Right ventricle myocardium superior (tissue), 1 donor: ENCODE data around the gene TSKU. TPM values are rescaled to one million over a fixed set of nuclear protein-coding genes. Genes with fewer than 3 reads are reported as not detected.
A peak's percentile ranks its signal among the peaks of the same experiment; 100 is the strongest.
"Not testable (repeated sequence)": the region's sequence is repeated elsewhere in the genome, so short reads cannot be mapped to it uniquely, and the experiment has no call there.

Experiments
- ATAC-seq: fragments of 200-7000 bp; cut with Tn5 transposase; one replicate; pipeline ENCODE4 v1.9.1; 2020; ENCODE audit warnings: mild to moderate bottlenecking; ENCODE audit not compliant: poor library complexity
- DNase-seq: peaks from one replicate; pipeline ENCODE4 v3.0.0-alpha.2; 2020
- intact Hi-C: fragments of 100-400 bp; cut with DNase I; formaldehyde crosslinking; loops from one replicate; pipeline ENCODE4 v1.11.2; 2022
- long read RNA-seq: library from polyadenylated mRNA; unstranded; transcript quantifications from one replicate; pipeline ENCODE4 v2.0.0, GENCODE V29; 2021
- total RNA-seq: library from RNA; stranded (reverse); fragmentation: NEBNext Ultra II Directional; extraction: Animal tissue kit (Norgen Biotek cat#: 25700); gene quantifications from one replicate; pipeline ENCODE4 v1.2.1, GENCODE V29; 2021
- donor health status: DM: no; HTN: yes; CAD: no; lungs with severe emphysema.

TSKU gene, protein sequence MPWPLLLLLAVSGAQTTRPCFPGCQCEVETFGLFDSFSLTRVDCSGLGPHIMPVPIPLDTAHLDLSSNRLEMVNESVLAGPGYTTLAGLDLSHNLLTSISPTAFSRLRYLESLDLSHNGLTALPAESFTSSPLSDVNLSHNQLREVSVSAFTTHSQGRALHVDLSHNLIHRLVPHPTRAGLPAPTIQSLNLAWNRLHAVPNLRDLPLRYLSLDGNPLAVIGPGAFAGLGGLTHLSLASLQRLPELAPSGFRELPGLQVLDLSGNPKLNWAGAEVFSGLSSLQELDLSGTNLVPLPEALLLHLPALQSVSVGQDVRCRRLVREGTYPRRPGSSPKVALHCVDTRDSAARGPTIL
- 17.2 TPM for total RNA-seq
- long read RNA-seq, transcript TSKU-201 (2 exons, 2,712 nt) = major isoform, 99 of 103 reads
- long read RNA-seq, partial matches to known transcripts = 0 of 103 reads
- long read RNA-seq, other reads (novel, unspliced or antisense) = 4 of 103 reads

DNA sequence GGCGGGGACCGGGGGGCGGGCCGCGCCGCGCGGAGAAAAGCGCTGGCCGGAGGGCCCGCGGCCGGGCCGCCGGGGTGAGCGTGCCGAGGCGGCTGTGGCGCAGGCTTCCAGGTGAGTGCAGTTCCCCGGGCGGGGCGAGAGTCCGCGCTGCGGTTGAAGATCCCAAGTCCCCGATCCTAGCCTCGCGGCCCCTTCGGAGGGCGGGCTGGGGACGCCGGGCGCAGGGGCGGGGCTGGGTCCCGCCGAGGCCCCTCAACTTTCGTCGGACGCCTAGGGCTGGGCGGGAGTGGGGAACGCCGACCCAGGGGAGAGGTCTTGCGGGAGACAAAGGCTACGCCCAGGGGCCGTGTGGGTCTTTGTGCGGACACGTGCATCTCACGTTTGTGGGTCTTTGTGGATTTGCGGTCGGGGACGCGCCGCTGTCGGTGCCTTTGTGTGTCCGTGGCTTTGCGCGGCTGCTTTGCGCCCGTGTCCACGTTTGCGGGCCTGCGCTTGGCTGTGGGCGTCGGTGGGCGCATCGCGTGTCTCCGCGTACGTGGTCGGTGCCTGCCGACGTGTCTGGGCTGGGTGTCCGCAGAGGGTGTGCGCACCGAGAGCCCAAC is at the start of gene TSKU:
TSKU (plus strand) TSS at position 63 of the 602 bp plus-strand sequence. CDS start 12,261 bp downstream, outside the sequence.
- ATAC-seq (peak; percentile 50), DNase-seq (peak; percentile 64)
- intact Hi-C loops = no loop called here

DNA sequence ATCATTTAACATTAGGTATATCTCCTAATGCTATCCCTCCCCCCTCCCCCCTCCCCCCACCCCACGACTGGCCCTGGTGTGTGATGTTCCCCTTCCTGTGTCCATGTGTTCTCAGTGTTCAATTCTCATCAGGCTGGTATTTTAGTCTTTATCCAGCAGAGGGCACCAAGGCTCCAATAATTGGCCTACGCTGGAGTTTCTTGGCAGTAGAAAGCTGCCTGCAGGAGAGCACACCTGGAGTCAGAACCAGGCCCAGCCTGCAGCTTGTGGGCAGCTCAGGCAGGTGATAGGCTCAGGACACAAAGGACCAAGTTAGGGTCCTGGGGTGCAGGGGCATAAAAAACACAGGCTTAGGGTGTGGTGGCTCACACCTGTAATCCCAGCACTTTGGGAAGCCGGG is 49.2 kb upstream of the TSKU start:
- not testable (repeated sequence) for DNase-seq
- ATAC-seq = peak; percentile 81
- intact Hi-C loops = loop anchor here (1.0 kb wide), 1 partner anchor 65 kb away; no protein-coding TSS in a partner anchor

DNA sequence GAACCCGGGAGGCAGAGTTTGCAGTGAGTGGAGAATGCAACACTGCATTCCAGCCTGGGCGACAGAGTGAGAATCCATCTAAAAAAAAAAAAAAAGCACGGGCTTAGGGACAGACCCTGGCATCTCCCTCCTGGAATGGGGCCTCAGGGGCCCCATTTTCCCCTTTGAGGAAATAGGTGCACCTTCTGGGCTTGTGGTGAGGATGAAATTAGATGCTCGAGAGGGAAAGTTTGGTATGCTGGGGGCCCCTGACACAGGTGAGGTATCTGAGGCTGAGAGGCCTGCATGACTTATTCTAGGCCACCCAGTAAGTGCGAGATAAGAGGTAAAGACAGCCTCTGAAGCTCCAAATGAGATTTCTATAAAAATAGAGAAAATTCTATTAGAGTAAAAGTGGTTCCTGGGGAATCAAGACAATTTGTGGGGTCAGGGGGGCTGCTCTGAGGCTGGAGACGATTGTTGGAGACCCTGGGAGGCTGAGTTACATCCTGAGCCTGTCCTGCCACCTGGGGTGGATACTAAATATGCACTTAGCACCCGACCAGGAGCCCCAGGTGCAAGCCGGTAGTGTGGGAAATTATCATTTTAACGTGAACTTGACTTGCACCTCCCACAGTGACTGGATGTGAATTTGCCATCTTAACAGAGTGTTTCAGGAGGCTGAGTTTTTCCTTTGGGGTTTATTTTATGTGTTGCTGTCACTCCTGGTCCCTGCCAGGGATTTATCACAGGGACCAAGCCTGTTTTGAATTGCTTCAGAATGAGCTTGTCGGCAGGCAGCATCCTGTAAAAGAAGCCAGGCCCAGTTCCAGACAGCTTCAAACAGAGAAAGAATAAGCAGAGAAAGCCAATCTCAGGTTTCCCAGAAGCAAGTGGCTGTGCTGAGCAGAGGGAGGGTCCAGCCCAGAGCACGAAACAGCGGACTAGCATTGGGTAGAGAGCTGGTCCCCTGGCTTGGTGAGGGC is 48.4 kb upstream of the TSKU start:
- intact Hi-C loops = loop anchor here (1.0 to 5.0 kb wide), 2 partner anchors 65 to 183 kb away; no protein-coding TSS in a partner anchor
- no peak for ATAC-seq
- no peak for DNase-seq

DNA sequence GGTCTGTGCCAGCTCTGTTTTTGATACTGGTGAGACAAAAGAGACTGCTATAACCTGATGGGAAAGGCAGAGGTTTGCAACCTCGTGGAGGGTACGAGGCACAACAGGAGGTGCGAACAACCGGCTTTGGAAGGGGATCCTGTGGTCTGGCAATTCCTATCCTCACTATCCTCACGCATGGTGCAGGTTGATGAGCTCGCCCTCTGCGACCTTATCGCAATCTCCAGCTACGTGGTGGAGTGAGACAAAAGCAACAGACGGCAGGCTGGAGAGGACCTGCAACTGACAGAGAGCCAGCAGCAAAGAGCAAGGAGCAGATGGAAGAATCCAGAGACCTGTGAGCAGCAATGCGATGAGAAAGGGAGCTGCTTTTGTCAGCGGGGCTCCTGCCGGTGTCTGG is 47.3 kb upstream of the TSKU start:
- ATAC-seq = no peak
- DNase-seq = no peak
- intact Hi-C loops = loop anchor here (5.0 kb wide), 1 partner anchor 181 kb away; no protein-coding TSS in a partner anchor

DNA sequence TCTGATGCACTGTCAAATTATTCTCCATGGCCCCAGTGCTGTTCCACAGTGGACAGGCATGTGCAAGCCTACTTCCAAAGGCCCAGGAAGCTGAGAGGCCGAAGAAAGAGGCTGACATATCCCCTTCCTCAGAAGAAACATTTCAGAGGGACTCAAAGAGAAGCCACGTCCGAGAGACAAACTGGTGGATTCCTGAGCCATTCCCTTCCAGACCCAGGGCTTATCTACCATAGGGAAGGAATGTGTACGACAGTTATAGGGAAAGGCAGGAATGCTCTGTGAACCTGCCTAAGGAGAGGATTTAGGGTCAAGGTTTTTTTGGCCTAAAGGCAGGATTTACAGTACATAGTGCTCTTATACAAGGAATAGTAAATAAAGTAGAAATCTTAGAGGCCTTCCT is 46.9 kb upstream of the TSKU start:
- intact Hi-C loops = loop anchor here (5.0 kb wide), 1 partner anchor 181 kb away; no protein-coding TSS in a partner anchor
- no peak for DNase-seq
- no peak for ATAC-seq

DNA sequence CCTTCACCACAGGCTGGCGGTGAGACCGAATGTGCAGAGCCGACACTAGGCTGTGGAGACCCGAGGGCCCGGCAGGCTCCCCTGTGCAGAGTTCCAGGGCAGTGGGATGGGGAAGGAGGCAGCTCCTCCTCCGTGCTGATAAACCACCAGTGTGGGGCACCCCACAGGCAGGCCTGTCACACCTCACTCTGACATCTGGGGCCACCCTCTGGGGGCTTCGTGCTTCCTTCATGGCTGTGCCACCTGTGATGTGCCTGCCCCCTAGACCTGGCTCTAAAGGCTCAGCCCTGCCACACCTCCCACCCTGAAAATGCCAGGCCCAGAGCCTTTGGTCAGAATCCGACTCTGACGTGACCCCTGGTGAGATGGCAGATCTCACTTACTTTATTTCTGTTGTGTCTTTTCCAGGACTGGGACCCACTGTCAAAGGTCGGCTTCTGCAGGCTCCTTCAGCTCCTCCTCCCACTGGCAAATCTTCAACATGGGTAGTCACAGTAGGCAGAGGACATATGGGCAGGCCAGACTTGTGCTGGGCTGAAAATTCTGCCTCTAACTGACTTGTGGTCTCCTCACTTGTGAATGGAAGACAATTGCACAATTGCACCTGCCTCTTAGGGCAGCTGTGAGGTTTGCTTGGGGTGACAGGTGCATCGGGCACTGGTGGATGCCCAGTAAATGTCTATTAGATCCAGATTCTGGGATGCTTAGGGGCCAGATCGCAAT is 46.2 kb upstream of the TSKU start:
- intact Hi-C loops = loop anchor here (5.0 kb wide), 1 partner anchor 180 kb away; no protein-coding TSS in a partner anchor
- ATAC-seq (no peak), DNase-seq (no peak)

DNA sequence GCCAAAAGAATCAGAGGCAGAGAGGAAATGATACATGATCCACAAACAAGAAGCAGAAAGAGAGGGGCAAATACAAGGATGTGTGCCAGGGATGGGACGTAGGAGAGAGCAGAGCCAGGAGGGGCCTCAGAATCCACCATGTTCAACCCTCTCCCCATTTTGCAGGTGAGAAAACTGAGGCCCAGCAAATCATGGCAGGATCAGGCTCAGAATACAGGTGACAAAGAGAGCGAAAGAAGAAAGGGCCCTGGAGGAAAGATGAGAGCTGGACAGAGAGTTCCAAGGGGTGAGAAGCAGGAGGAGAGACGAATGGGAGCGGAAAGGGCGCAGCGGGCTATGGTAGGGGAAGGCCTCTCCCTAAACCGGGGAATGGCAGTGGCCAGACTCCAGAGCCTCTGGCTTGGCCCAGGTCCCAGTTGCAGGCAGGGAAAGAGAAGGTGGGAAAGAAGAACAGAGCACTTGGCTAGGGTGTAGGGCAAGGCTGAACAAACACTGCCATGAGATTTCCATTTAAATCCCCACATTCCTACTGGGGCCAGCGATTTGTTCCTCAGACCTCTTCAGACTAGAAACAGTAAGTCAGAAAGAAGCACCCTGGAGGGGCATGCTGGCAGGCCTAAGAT is 44.4 kb upstream of the TSKU start:
- intact Hi-C loops = loop anchor here (5.0 kb wide), 1 partner anchor 179 kb away; no protein-coding TSS in a partner anchor

DNA sequence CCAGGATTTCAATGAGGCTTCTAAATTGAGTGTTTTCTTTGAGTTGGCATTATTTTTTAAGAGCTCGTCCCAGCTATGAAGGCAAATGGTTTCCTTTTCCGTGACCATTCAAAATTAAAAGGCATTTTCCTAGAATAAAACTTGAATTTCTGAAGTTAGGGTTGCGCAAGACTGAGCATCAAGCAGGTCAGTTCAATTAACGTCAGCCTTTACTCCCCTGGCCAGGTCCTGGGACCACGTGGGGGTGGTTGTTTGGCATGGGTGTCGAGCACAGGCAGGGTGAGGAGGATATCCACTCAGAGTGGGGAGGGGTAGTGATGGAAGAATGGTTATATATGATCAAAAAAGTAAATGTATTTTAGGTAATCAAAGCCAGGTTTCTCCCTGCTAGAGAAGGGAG is 43.4 kb upstream of the TSKU start:
- intact Hi-C loops = loop anchor here (5.0 kb wide), 1 partner anchor 178 kb away; no protein-coding TSS in a partner anchor
- DNase-seq (no peak), ATAC-seq (no peak)

More for the DNA sequence above, 44.4 kb upstream of the TSKU start:
- peak; percentile 60 for DNase-seq
- peak; percentile 69 for ATAC-seq

DNA sequence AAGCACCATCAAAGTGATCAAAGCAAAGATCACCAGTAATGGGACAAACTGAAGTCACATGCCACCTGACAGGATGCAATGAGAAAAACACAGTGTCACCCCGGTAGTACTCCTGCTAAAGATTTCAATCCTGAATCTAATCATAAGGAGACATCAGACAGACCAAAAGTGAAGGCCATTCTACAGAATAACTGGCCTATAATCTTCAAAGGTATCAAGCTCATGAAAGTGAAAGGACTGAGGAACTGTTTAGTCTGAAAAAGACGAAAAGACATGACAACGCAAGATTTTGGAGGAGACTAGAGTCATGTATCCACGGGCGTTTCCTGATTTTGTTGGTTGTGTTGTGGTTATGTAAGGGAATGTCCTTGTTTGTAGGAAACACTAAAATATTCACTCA is 42.4 kb upstream of the TSKU start:
- no peak for ATAC-seq
- no peak for DNase-seq

DNA sequence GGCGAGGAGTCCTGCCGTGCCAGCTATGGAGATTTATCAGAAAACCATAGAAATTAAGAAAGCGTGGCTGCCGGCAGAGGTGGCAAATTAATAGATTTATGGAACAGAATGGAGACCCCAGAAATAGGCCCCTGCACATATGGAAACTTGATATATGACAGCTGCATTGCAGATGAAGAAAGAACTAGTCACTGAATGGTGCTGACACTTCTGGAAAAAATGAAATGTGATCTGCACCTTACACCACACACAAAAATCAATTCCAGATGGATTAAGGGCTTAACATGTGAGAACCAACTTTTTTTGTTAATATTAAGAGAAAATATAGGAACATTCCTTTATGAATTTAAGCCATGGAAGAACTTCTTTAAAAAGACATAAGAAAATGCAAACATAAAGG is 40.3 kb upstream of the TSKU start:
- DNase-seq (no peak), ATAC-seq (no peak)
- intact Hi-C loops = no loop called here

More for the DNA sequence above, 42.4 kb upstream of the TSKU start:
- intact Hi-C loops = no loop called here

DNA sequence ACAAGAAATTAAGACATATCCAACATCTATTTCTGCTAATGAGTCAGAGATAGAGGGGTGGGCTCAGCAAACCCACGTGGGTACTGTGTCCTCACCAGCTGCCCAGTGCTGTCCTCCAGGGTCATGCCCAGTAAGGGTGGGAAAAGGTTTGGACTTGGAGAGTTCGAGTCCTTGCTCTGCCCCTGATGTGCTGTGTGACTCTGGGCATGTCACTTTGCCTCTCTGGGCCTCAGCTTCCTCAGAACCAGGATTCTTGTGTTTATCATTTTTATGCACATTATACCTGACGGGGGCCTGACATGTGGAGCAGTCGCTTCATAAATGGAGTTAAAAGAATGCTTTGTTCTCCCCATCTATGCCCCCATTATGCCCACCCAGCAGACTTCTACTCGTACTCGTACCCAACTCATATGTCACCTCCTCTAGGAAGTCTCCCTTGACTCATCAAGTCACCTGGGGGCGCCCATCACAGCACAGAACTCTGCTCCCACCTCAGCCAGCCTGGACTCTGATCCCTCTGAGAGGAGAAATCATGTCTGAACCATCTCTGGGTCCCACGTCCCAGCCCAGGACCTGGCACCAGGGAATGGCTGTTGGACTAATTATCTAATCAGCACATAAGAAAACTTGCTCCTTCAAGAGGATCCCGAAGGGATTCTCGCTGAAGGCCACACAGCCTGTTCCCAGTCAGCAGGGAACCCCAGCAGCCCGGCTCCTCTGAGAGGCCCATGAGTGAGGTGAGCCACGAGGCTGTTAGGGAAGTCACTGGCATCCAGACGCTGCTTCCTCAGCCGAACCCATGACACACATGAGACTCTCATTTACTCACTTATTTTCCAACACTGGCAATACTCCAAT is 38.7 kb upstream of the TSKU start:
- ATAC-seq (no peak), DNase-seq (no peak)
- intact Hi-C loops = no loop called here

DNA sequence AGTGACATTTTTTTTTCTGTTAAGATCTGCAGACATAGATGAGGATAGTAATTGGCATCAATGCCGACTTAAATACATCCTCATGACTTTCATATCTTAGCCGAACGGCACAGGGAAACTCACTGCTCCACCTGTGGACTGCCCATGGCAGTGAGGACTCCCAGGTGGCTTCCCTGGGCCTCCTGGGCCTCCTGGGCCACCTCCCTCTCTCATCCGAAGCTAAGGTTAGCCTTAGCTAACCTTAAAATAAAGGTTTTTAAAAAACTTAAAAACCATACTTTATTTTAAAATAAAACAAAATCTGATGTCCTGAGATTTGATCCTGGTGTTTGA is 38.1 kb upstream of the TSKU start:
- DNase-seq (no peak), ATAC-seq (no peak)
- intact Hi-C loops = no loop called here

DNA sequence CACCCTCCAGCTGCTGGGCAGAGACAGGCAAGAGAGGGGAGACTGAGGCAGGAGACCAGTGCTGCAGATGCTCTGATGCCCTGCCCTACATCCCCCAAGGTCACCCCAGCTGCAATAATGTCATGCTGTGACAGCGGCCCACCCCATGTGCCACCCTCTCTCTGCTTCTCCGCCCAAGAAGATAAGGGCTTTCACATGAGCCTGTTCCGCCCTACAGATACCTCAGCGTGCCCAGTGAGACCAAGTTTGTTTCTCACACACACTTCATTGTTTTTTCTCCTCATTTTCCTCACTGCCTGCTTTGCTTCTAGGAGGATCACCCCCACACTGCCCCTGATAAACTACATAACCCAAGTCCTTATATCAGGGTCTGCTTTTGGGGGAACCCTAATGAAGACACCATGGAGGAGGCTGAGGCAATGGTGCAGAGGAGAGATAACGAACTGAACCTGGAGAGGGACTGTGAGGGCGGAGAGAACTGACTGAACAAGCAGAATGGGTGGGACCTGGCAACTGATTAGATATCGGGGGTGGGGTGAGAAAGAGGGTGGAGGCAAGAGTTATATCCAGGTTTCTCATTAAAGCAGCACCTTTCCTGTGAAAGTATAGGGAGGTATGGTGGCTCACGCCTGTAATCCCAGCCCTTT is 37.5 kb upstream of the TSKU start:
- ATAC-seq = peak; percentile 74
- intact Hi-C loops = no loop called here
- DNase-seq = no peak

DNA sequence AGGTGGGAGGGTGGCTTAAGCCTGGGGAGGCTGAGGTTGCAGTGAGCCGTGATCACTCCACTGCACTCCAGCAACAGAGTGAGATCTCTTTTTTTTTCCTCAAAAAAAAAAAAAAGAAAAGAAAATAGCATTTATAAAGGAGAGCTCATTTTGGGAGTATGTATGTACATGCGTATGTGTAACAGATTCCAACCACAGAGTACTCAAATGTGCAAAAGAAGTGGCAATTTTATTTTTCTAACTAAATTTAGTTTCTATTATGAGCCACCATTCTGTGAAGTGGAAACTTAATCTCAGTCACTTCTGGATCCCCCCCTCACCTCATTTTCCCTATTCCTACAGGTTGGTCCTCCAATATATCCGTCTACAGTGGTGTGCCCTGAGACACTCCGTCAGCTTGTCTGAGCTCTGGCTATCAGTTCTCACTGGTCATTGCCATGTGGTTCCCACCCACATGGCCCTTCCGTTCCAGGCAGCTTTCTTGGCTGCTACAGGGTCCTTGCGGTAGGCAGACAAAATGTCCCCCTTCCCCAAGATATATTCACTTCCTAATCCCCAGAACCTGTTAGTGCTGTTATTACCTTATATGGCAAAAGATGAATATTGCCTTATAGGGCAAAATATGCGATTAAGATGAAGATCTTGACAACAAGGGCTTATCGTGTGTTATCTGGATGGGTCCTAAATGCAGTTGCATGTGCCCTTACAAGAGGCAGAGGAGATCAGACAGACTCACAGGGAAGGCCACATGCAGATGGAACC is 35.8 kb upstream of the TSKU start:
- DNase-seq = no peak
- no peak for ATAC-seq
- intact Hi-C loops = no loop called here
